Erythroblast (primary cell): ENCODE data around the gene COL6A5.

ENCODE experiments used
- GATA1 ChIP-seq: IDR thresholded peaks from 2 replicates; pipeline ENCODE4 v1.6.1; 2011; ENCODE audit warnings: low read depth, mild to moderate bottlenecking, control low read depth, low read length, moderate library complexity
- POLR2A ChIP-seq: IDR thresholded peaks from 2 replicates; pipeline ENCODE4 v1.6.1; 2011; ENCODE audit warnings: mild to moderate bottlenecking, low read length

- no peak for TF ChIP-seq POLR2A
- no peak for TF ChIP-seq GATA1
These were observed 182.0 kb downstream of the COL6A5 start for GRCh38 chr3:130527426-130527825.
